ENCODE measurements around the gene SPPL2B.

Gene SPPL2B

DNA sequence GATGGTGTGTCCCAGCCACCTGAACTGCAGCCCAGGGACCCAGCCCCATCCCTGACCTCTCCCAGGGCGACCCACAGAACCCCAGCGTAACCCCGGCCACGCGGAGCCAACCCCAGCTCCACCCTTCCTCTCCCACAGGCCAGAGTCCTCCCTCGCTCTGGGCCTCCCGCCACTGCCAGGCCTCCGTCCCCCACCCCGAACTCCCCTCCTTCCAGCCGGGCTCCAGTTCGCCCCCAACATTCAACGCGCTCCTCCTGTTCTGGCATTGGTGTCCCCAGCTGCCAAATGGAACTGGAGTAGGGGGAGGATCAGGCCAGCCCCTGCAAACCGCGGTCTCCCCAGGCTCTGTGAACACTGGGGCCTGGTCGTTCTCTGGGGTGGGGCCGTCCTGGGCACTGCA lies 28.0 kb upstream of the SPPL2B start:
- no peak for DNase-seq (ENCODE audit: low read depth)

DNA sequence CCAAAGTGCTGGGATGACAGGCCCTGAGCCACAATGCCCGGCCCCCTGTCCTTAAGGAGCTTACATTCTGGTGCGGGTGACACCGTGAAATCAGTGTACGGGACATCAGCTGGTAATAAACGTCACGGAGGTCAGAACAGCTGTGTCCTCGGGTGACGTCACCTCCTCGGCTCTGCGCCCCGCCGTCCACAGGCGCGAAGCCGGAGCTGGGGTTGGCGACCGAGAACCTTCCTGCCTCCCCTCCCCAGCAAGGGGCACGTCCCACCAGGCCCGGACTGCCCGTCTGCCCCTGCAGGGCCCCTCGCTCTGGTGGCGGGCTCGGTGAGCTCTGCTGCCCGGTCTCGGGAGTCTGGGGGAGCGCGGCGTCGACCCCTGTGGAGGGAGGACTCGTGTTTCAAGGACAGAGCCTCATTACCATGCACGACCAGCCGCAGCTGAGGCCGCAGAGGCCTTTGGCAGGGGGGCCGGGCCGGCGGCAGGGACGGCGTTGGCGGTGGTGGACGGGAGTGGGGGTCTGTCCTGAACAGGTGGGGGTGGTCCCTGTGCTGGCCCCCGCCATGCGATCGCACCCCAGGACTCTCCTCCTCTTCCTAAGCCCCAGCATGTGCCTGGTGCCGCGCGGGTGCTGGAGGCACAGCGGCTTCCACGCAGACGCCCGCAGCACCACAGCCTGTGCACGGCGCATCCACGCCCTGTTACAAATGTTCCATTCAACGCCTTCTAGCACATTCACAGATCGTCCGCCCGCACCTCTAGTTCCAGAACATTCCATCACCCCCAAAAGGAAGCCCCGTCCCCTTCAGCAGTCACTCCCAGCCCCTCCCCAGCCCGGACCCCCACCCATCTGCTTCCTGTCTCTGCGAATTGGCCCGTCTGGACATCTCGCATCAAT lies 25.9 kb upstream of the SPPL2B start:
- DNase-seq (ENCODE audit: low read depth) = no peak

DNA sequence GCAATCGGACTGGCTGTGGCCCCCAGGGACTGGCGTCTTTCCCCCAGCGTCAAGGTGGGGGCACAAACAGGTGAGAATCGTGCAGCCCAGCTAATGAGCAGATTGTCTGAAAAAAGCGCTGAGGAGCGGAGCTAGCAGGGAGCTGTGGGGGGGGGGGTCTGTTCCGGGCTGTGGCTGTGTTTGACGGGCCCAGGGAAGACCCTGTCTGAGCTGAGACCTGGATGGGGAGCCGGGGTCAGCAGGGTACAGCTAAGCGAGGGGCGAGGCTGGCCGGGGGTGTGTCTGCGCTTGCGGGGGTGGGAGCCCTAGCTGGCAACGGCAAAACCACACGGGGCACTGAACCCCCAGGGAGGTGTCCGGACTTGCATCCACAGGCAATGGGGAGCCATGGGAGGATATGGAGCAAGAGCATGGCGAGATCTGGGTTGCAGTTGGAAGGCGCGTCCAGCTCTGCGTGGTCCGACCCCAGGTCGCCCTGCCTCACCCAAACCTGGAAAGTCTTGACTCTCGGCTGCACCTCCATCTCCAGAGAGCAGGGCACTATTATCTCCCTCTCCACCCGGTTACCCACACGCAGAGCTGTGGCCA lies 25.2 kb upstream of the SPPL2B start:
- DNase-seq (ENCODE audit: low read depth) = no peak

GRCh38 chr19:2305452-2306280 lies 22.8 kb upstream of the SPPL2B start:
- no peak for DNase-seq (ENCODE audit: low read depth)

GRCh38 chr19:2306281-2306806 lies 22.1 kb upstream of the SPPL2B start:
- DNase-seq (ENCODE audit: low read depth) = no peak

- DNase-seq (ENCODE audit: low read depth) = no peak
Observed at GRCh38 chr19:2306971-2307370, 21.5 kb upstream of the SPPL2B start.

GRCh38 chr19:2307518-2308012 lies 20.9 kb upstream of the SPPL2B start:
- no peak for DNase-seq (ENCODE audit: low read depth)

DNA sequence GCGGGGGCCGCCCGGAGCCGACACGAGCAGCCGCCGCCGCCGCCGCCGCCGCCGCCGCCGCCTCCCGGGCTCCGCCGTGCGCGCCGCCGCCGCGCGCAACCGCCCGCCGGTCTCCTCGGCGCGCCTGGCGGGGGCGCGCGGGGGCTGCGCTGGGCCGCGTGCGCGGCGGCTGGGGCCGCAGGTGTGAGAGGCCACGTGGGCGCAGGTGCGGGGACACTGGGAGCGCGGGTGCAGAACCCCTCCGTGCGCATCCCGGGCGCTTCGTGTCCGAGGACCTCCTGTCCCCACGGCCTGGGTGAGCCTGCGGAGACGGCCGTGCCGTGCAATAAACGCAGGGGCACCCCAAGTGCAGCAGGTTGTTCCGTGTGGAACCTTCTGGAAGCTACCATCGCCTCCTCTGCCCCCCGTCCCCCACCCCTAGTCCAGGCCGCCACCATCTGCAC lies 20.3 kb upstream of the SPPL2B start, which contains the start of gene LINGO3:
TSS of gene LINGO3 (minus strand) at position 41 of the 443 bp plus-strand sequence. CDS start 16,378 bp downstream, outside the sequence.
- DNase-seq (ENCODE audit: low read depth) = no peak

DNA sequence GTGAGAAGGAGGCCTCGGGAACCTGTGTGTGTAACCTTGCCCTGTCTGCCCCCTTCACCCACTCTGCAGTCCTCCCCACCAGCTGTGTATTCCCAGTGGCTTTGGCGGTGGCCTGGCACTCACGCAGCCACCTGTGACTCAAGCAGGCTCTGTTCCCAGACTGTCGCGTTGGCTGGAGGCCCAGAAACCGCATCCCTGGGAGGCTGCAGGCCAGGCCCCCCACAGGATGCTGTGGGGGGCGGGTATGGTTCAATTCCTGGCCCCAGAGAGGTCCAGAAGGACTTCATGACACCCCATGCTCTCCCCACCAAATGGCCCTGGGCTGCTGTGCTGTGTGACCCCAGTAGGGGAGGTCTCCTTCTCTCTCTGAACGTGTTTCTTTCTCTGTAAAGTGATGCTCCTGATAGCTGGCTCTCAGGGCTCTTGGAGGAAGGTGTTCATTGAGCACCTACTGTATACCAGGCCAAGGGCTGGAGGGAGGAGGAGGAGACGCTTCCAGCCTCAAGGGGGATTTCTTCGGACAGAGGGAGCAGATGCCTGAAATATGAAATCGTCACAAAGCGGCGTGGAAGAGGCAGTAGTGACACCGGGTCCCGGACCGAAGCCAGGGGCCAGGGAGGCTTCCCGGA lies 18.6 kb upstream of the SPPL2B start:
- no peak for DNase-seq (ENCODE audit: low read depth)

GRCh38 chr19:2311093-2311492 lies 17.4 kb upstream of the SPPL2B start:
- no peak for DNase-seq (ENCODE audit: low read depth)

DNA sequence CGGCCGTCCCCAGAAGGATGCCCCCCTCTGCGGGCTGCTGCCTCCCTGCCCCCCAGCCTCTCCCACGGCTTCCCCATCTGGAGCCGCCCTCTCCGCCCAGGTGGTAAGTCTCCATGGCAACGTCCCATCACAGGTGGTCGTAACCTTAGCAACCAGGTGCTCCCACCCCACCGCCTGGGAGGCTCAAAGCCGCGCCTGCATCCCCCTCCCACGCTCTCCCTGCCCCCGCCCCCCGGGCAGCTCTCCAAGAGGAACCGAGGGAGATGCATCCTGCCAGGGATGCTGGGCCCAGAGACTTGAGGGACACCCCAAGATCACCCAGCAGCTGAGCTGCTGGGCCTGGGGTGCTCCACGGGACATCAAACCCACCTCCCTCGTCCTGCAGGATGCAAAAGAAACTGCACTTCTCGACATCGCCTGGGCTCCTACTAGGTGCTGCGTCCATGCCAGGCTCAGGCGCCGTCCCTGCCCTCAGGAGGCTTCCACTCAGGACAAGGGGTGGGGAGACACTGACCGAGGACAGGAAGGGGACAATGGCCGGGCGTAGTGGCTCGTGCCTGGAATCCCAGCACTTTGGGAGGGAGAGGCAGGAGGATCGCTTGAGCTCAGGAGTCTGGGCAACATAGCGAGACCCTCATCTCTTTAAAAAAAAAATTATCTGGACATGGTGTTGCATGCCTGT lies 15.5 kb upstream of the SPPL2B start:
- DNase-seq (ENCODE audit: low read depth) = no peak

- DNase-seq (ENCODE audit: low read depth) = no peak
Observed at GRCh38 chr19:2315121-2315817, 13.2 kb upstream of the SPPL2B start.

DNA sequence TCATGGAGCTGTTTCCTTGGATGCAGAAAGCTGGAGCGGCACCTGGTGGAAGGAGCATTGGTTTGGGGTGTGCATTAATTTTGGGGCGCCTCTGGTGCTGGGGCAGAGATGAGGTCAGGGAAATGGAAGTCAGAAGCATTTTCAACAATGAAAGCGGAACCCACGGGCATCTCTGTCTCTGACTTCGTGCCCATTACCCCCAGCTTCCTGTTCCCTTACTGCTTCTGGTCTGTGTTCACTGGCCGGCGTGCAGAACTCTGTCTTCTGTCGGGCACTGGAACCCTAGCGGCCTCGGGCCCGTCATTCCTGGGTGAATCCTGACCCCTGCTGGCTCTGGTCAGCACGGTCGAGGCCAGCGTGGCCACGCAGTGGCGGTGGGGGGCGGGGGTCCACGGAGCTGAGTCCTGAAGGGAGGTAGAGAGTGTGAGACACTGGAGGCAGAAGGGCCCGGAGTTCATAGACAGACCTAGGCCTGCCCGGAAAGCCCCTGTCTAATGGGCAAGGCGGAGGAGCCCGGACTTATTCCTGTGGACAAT lies 12.6 kb upstream of the SPPL2B start:
- no peak for DNase-seq (ENCODE audit: low read depth)

GRCh38 chr19:2317300-2317699 lies 11.2 kb upstream of the SPPL2B start:
- no peak for DNase-seq (ENCODE audit: low read depth)

DNA sequence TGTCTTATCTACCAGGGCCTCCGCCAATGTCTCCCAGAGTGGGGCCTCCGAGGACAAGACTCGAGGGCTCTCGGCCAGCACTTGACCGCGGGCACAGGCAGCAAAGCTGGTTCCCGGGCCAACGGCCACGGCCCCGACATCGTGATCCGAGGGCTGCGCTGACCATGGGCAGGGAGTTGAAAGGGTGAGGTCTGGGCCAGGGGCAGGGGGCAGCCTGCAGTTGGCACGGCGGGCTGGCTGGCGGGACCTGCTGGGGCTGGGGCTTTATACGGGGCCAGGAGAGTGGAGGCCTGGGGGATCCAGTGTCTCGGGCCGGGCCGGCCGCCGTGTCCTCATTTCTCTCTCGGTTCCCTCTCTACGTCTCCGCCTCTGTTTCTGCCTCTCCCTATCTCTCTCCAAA lies 10.7 kb upstream of the SPPL2B start:
- no peak for DNase-seq (ENCODE audit: low read depth)

GRCh38 chr19:2318923-2319322 lies 9.6 kb upstream of the SPPL2B start:
- DNase-seq (ENCODE audit: low read depth) = no peak

DNA sequence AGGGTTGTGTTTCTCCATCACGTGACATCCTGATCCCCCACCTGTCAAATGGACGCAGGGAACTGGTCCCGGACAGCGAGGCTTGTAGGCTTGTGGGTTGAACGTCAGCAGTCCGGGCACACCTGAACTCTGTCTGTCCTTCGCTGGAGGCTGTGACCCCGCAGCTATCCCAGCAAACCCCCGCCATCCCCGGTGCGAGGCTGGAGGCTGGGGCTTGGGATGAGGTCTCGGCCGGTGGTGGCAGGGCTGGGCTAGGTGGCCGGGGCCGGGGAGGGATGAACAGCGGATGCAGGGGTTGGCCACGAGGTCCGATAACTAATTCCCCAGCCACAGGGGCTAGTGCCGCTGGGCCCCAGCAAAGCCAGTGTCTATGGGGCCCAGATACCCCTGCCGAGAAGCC lies 8.9 kb upstream of the SPPL2B start:
- no peak for DNase-seq (ENCODE audit: low read depth)

DNA sequence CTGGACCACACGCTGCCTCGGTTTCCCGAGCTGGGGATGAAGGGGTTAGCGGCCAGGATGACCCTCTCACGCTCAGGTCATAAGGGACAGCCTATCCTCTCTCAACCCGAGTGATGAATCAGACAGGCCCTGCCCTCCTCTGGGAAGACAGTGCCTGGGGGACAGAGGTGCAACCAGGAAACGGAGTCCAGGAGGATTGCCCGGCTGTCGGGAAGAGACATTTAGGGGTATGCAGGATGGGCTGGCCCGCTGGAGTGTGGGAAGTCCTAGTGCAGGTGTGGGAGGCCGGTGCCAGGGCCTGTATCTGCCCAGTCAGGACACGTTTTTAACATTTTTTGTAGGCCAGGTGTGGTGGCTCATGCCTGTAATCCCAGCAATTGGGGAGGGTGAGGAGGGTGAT lies 8.4 kb upstream of the SPPL2B start:
- DNase-seq (ENCODE audit: low read depth) = no peak

- no peak for DNase-seq (ENCODE audit: low read depth)
Observed at GRCh38 chr19:2320939-2321338, 7.5 kb upstream of the SPPL2B start.
